GM21737 (cell line): ENCODE measurements around the gene CYP3A5.
"Not testable (repeated sequence)": the region's sequence is repeated elsewhere in the genome, so short reads cannot be mapped to it uniquely, and the experiment has no call there.

Experiments used
- ATAC-seq: cut with Tn5 transposase; IDR thresholded peaks from one replicate; pipeline ENCODE4 v1.9.1; 2021; ENCODE audit warnings: mild to moderate bottlenecking, moderate library complexity; ENCODE audit not compliant: unreplicated experiment

CYP3A5 gene

GRCh38 chr7:99643464-99643863 lies 36.3 kb downstream of the CYP3A5 start:
- ATAC-seq = no peak

- no peak for ATAC-seq
Observed at GRCh38 chr7:99642027-99642426, 37.8 kb downstream of the CYP3A5 start.

GRCh38 chr7:99639267-99639666 lies 40.5 kb downstream of the CYP3A5 start:
- ATAC-seq = no peak

GRCh38 chr7:99638731-99639130 lies 41.1 kb downstream of the CYP3A5 start:
- no peak for ATAC-seq

GRCh38 chr7:99637414-99637813 lies 42.4 kb downstream of the CYP3A5 start:
- not testable (repeated sequence) for ATAC-seq

GRCh38 chr7:99631295-99632109 lies 48.3 kb downstream of the CYP3A5 start:
- ATAC-seq = no peak

GRCh38 chr7:99629643-99630042 lies 50.2 kb downstream of the CYP3A5 start:
- ATAC-seq = no peak

GRCh38 chr7:99628471-99629465 lies 51.0 kb downstream of the CYP3A5 start:
- ATAC-seq = no peak

- ATAC-seq = no peak
Observed at GRCh38 chr7:99627513-99627912, 52.3 kb downstream of the CYP3A5 start.

GRCh38 chr7:99626661-99627060 lies 53.1 kb downstream of the CYP3A5 start:
- no peak for ATAC-seq

- no peak for ATAC-seq
Observed at GRCh38 chr7:99625961-99626360, 53.8 kb downstream of the CYP3A5 start.

- ATAC-seq = no peak
Observed at GRCh38 chr7:99625321-99625720, 54.5 kb downstream of the CYP3A5 start.

GRCh38 chr7:99624484-99624883 lies 55.3 kb downstream of the CYP3A5 start:
- no peak for ATAC-seq

- no peak for ATAC-seq
Observed at GRCh38 chr7:99623702-99624447, 55.9 kb downstream of the CYP3A5 start.

GRCh38 chr7:99623091-99623693 lies 56.6 kb downstream of the CYP3A5 start:
- no peak for ATAC-seq

- ATAC-seq = no peak
Observed at GRCh38 chr7:99622596-99622995, 57.2 kb downstream of the CYP3A5 start.

- ATAC-seq = no peak
Observed at GRCh38 chr7:99621271-99621670, 58.5 kb downstream of the CYP3A5 start.

- no peak for ATAC-seq
Observed at GRCh38 chr7:99619571-99620130, 60.1 kb downstream of the CYP3A5 start.

GRCh38 chr7:99618726-99619125 lies 61.1 kb downstream of the CYP3A5 start:
- no peak for ATAC-seq

GRCh38 chr7:99617192-99617781 lies 62.5 kb downstream of the CYP3A5 start:
- ATAC-seq = no peak
